GM12801 (cell line): Measurements from ENCODE around the gene PQBP1.

ENCODE experiments used
- TF ChIP-seq, protein P1 (sequence below): IDR thresholded peaks from one replicate; pipeline ENCODE4 v1.5.1; 2011; ENCODE audit warnings: control low read depth; ENCODE audit not compliant: insufficient read length; ENCODE audit errors: extremely low read depth

The PQBP1 gene

DNA sequence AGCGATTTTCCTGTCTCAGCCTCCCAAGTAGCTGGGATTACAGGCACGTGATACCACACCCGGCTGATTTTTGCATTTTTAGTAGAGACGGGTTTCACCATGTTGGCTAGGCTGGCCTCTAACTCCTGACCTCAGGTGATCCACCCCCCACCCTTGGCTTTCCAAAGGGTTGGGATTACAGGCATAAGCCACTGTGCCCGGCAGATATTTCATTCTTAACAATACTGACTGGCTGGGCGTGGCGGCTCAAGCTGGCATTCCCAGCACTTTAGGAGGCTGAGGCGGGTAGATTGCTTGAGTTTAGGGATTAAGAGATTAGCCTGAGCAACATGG, 1.3 kb downstream of the PQBP1 start:
- TF ChIP-seq, protein P1, sequence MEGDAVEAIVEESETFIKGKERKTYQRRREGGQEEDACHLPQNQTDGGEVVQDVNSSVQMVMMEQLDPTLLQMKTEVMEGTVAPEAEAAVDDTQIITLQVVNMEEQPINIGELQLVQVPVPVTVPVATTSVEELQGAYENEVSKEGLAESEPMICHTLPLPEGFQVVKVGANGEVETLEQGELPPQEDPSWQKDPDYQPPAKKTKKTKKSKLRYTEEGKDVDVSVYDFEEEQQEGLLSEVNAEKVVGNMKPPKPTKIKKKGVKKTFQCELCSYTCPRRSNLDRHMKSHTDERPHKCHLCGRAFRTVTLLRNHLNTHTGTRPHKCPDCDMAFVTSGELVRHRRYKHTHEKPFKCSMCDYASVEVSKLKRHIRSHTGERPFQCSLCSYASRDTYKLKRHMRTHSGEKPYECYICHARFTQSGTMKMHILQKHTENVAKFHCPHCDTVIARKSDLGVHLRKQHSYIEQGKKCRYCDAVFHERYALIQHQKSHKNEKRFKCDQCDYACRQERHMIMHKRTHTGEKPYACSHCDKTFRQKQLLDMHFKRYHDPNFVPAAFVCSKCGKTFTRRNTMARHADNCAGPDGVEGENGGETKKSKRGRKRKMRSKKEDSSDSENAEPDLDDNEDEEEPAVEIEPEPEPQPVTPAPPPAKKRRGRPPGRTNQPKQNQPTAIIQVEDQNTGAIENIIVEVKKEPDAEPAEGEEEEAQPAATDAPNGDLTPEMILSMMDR, result no peak

DNA sequence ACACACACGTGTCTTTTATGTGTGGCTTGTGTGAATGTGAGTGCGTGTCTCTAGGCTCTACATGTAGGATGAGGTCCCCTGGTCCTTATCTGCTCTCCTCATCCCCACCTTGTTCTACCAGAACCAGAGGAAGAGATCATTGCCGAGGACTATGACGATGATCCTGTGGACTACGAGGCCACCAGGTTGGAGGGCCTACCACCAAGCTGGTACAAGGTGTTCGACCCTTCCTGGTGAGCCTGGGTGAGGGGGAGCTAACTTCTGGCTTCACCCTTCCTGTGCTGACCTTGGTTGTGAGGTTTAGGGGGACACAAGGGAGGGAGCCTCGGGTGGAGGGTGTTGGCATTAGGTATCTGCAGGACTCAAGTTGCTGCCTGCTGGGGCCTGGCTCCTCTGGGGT, 3.3 kb downstream of the PQBP1 start:
- TF ChIP-seq, protein P1, result no peak

GRCh38 chrX:48902135-48902534, 4.4 kb downstream of the PQBP1 start:
- TF ChIP-seq, protein P1, result no peak

GRCh38 chrX:48902776-48903175, 5.0 kb downstream of the PQBP1 start:
- TF ChIP-seq, protein P1, result no peak

DNA sequence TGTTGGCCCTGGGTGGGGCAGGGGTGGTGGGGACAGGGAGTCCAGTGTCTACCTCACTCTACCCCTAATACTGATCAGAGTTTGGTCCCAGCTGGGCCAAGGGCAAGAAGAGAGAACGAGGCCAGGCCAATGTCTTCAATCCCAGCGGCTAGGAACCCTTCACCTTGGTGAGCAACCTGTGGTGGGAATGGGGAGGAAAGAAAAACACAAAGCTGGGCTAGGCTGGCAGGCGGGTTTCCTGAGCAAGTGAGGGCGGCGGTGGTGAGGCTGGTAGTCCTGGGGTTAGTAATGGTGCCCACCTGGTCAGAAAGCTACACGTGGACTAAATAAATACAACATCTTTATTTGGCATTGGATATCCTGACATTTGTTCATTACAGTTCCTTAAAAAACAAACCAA, 5.6 kb downstream of the PQBP1 start:
- TF ChIP-seq, protein P1, result no peak

DNA sequence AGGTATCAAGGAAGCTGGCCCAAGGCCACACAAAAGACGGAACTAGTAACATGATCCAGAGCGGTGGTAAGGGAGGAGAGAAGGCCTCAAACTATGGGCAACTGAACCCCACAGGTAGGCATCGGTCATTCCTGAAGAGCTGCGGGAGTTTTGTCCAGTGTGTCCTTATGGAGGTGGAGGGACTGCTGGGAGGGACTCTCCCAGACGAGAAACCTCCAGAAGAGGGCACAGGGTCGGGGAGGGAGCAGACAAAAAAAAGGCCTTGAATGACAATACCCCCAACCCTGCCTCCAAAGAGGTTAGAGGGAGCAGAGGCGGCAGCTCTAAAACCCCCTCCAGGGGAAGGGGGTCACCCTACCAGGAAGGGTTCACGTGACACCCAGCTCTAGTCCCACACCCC, 6.5 kb downstream of the PQBP1 start:
- TF ChIP-seq, protein P1, result no peak

DNA sequence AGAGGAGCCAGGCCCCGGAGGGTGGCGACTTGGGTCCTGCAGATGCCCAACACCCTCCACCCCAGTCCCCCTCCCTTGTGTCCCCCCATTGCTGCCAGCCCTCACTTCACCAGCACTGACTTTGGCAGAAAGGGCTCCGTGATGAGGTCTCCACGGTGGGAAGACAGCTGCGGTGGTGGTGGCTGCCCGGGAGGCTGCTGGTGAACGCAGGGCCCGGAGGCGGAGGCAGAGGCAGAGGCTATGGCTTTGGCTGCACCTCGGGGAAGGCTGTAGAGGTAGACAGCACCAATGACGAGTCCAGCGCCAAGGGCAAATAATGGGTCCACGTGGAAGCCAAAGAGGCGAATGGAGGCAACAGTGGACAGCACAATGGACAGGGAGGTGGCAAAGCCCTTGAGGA, 6.9 kb downstream of the PQBP1 start:
- TF ChIP-seq, protein P1, result no peak
